HPDE6-E6E7 (cell line): ENCODE data around the gene SNAI3.
A peak's percentile ranks its signal among the peaks of the same experiment; 100 is the strongest.

Source experiments
- DNase-seq: peaks from one replicate; pipeline ENCODE4 v3.0.0; 2011; ENCODE audit warnings: missing footprints; ENCODE audit errors: extremely low spot score

SNAI3 gene

GRCh38 chr16:88691924-88692560 is 5.7 kb upstream of the SNAI3 start:
- DNase-seq: no peak

- DNase-seq: no peak
Measured at GRCh38 chr16:88691129-88691813, 5.0 kb upstream of the SNAI3 start.

GRCh38 chr16:88690341-88691128 is 4.2 kb upstream of the SNAI3 start:
- DNase-seq: no peak

GRCh38 chr16:88688013-88688778 is 1.9 kb upstream of the SNAI3 start:
- DNase-seq: no peak

- DNase-seq: no peak
Measured at GRCh38 chr16:88687676-88688012, 1.3 kb upstream of the SNAI3 start.

- DNase-seq: no peak
Measured at GRCh38 chr16:88687254-88687576, 908 bp upstream of the SNAI3 start.

- DNase-seq: peak; percentile 73
Measured at GRCh38 chr16:88686062-88686438, 257 bp downstream of the SNAI3 start.

- DNase-seq: peak; percentile 83
Measured at GRCh38 chr16:88685156-88686061, 898 bp downstream of the SNAI3 start.

GRCh38 chr16:88684569-88685155 is 1.6 kb downstream of the SNAI3 start:
- DNase-seq: no peak

GRCh38 chr16:88681709-88682451 is 4.4 kb downstream of the SNAI3 start:
- no peak for DNase-seq

GRCh38 chr16:88681084-88681680 is 5.1 kb downstream of the SNAI3 start:
- peak; percentile 49 for DNase-seq

- no peak for DNase-seq
Measured at GRCh38 chr16:88680554-88681083, 5.7 kb downstream of the SNAI3 start.

- DNase-seq: no peak
Measured at GRCh38 chr16:88678224-88678979, 7.9 kb downstream of the SNAI3 start.

GRCh38 chr16:88677721-88678120 is 8.6 kb downstream of the SNAI3 start:
- DNase-seq: no peak

- no peak for DNase-seq
Measured at GRCh38 chr16:88676502-88677242, 9.6 kb downstream of the SNAI3 start.

GRCh38 chr16:88673716-88674379 is 12.5 kb downstream of the SNAI3 start:
- no peak for DNase-seq

- DNase-seq: no peak
Measured at GRCh38 chr16:88672776-88673175, 13.5 kb downstream of the SNAI3 start.

GRCh38 chr16:88671806-88672205 is 14.5 kb downstream of the SNAI3 start:
- DNase-seq: no peak
